ENCODE data around the gene LUM. TPM values are rescaled to one million over a fixed set of nuclear protein-coding genes. Genes with fewer than 3 reads are reported as not detected.

LUM gene
- total RNA-seq, 2 experiments from 2014 or later, result not detected

GRCh38 chr12:91077228-91077954 lies 33.9 kb downstream of the LUM start:
- Mint-ChIP-seq H3K4me1 (no peaks in the 10 kb centered on the region), H3K36me3 (no peaks in the 10 kb centered on the region), H3K27ac (no peak overlapping the region), H3K9me3 (ENCODE audit: low read depth) (no peaks in the 10 kb centered on the region), H3K4me3 (no peak overlapping the region), H3K27me3 (no peaks in the 10 kb centered on the region)
- no peak for DNase-seq
- CTCF ChIA-PET, result interaction anchor here (1.6 kb wide), 1 partner anchor 11 kb away, joined by 4 read pairs; no protein-coding TSS in a partner anchor
- ATAC-seq, result no peak

DNA sequence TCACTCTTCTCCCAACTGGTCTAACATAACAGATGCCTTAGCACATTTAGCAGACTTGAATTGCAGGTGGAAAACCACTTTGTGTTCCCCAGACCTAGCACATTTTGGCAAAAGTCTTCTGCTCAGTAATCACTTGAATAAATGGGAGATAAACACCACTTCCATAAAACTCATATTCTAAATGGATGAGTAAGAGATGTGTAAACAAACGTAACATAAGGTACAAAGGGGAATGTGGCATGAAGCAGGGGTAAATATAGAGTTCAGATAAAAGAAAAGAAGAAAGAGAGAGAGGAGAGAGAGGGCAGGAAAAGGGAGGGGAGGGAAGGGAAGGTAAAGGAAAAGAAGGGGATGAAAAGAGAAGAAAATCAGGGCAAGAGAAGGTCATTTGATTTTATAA lies 36.4 kb downstream of the LUM start:
- Mint-ChIP-seq H3K9me3 (ENCODE audit: low read depth) (no peaks in the 10 kb centered on the region), H3K27me3 (no peaks in the 10 kb centered on the region), H3K27ac (no peak overlapping the region), H3K4me3 (no peak overlapping the region), H3K36me3 (no peaks in the 10 kb centered on the region), H3K4me1 (no peaks in the 10 kb centered on the region)
- DNase-seq (no peak), ATAC-seq (no peak)
- CTCF ChIA-PET, result no interaction called here

GRCh38 chr12:91074154-91074709 lies 37.1 kb downstream of the LUM start:
- CTCF ChIA-PET, result no interaction called here

GRCh38 chr12:91073426-91073825 lies 37.9 kb downstream of the LUM start:
- Mint-ChIP-seq H3K4me3 (no peak overlapping the region), H3K27ac (no peak overlapping the region), H3K4me1 (no peaks in the 10 kb centered on the region), H3K9me3 (ENCODE audit: low read depth) (no peaks in the 10 kb centered on the region), H3K36me3 (no peaks in the 10 kb centered on the region), H3K27me3 (no peaks in the 10 kb centered on the region)
- CTCF ChIA-PET, result no interaction called here
- DNase-seq (no peak), ATAC-seq (no peak)

More at GRCh38 chr12:91074154-91074709, 37.1 kb downstream of the LUM start:
- Mint-ChIP-seq H3K9me3 (ENCODE audit: low read depth) (no peaks in the 10 kb centered on the region), H3K4me3 (no peak overlapping the region), H3K27me3 (no peaks in the 10 kb centered on the region), H3K4me1 (no peaks in the 10 kb centered on the region), H3K27ac (no peak overlapping the region), H3K36me3 (no peaks in the 10 kb centered on the region)
- ATAC-seq, result no peak
- DNase-seq, result no peak

- ATAC-seq, result no peak
- CTCF ChIA-PET, result no interaction called here
- no peak for DNase-seq
- Mint-ChIP-seq H3K27ac (no peak overlapping the region), H3K27me3 (no peaks in the 10 kb centered on the region), H3K4me3 (no peak overlapping the region), H3K36me3 (no peaks in the 10 kb centered on the region), H3K4me1 (no peaks in the 10 kb centered on the region), H3K9me3 (ENCODE audit: low read depth) (no peaks in the 10 kb centered on the region)
These were observed 38.4 kb downstream of the LUM start for GRCh38 chr12:91072931-91073330.

DNA sequence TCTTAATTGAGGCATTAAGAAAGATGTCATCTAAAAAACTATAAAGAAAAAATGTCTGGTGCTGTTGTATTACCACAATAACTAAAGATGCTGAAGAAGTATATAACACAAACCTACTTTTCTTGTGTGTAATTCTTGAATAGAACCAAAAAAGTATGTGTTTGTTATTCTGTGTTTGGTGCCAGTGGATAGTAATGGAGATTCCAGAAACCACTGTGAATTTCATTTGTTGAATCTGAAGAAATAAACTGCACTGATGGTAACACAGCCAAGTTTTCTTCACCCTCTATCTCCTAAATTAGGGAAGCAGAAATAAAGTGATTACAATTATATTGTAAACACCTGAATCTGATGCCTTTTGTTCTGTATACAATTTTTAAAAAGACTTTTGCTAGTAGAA lies 40.4 kb downstream of the LUM start:
- no peaks in the 10 kb centered on the region for H3K4me1 Mint-ChIP-seq
- H3K27ac Mint-ChIP-seq, result no peak overlapping the region
- no peaks in the 10 kb centered on the region for H3K36me3 Mint-ChIP-seq
- DNase-seq (no peak), ATAC-seq (no peak)
- H3K9me3 Mint-ChIP-seq (ENCODE audit: low read depth), result no peaks in the 10 kb centered on the region
- H3K27me3 Mint-ChIP-seq, result no peaks in the 10 kb centered on the region
- H3K4me3 Mint-ChIP-seq, result no peak overlapping the region
- CTCF ChIA-PET, result no interaction called here

- no peaks in the 10 kb centered on the region for H3K9me3 Mint-ChIP-seq (ENCODE audit: low read depth)
- no peak for DNase-seq
- no peak overlapping the region for H3K27ac Mint-ChIP-seq
- no peak for ATAC-seq
- H3K4me1 Mint-ChIP-seq, result no peaks in the 10 kb centered on the region
- H3K27me3 Mint-ChIP-seq, result no peaks in the 10 kb centered on the region
- H3K4me3 Mint-ChIP-seq, result no peak overlapping the region
- H3K36me3 Mint-ChIP-seq, result no peaks in the 10 kb centered on the region
- CTCF ChIA-PET, result no interaction called here
These were observed 45.9 kb downstream of the LUM start for GRCh38 chr12:91065396-91065795.

GRCh38 chr12:91064640-91065039 lies 46.7 kb downstream of the LUM start:
- H3K27ac Mint-ChIP-seq, result no peak overlapping the region
- H3K27me3 Mint-ChIP-seq, result no peaks in the 10 kb centered on the region
- no peak overlapping the region for H3K4me3 Mint-ChIP-seq
- H3K9me3 Mint-ChIP-seq (ENCODE audit: low read depth), result no peaks in the 10 kb centered on the region
- CTCF ChIA-PET, result interaction anchor here (1.4 kb wide), 1 partner anchor 14 kb away, joined by 3 read pairs; no protein-coding TSS in a partner anchor
- DNase-seq, result no peak
- H3K36me3 Mint-ChIP-seq, result no peaks in the 10 kb centered on the region
- H3K4me1 Mint-ChIP-seq, result no peaks in the 10 kb centered on the region
- no peak for ATAC-seq

DNA sequence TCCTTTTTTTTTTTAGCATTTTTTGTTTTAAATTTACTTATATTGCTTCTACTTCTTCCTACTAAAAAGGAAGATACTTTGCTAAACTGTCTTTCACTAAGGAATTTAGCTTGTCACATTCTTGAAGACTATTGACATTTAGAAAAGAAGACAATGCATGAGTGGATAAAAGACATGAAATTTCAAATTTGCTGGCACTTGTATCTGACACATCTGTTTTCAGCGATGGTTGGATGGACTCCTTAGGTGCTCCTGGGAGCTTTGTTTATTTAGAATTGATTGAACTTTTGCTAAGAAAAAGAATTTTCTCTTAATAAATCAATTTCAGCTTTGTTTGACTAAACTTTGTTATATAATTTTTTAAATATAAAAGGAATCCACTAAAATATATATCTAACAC lies 50.2 kb downstream of the LUM start:
- Mint-ChIP-seq H3K4me1 (no peaks in the 10 kb centered on the region), H3K27ac (no peak overlapping the region), H3K4me3 (no peak overlapping the region), H3K36me3 (no peaks in the 10 kb centered on the region), H3K27me3 (no peaks in the 10 kb centered on the region), H3K9me3 (ENCODE audit: low read depth) (no peaks in the 10 kb centered on the region)
- CTCF ChIA-PET, result no interaction called here
- ATAC-seq (no peak), DNase-seq (no peak)

GRCh38 chr12:91059211-91059610 lies 52.1 kb downstream of the LUM start:
- no peaks in the 10 kb centered on the region for H3K27me3 Mint-ChIP-seq
- DNase-seq (no peak), ATAC-seq (no peak)
- H3K9me3 Mint-ChIP-seq (ENCODE audit: low read depth), result no peaks in the 10 kb centered on the region
- no peaks in the 10 kb centered on the region for H3K4me1 Mint-ChIP-seq
- H3K27ac Mint-ChIP-seq, result no peak overlapping the region
- no peak overlapping the region for H3K4me3 Mint-ChIP-seq
- H3K36me3 Mint-ChIP-seq, result no peaks in the 10 kb centered on the region
- CTCF ChIA-PET, result no interaction called here

DNA sequence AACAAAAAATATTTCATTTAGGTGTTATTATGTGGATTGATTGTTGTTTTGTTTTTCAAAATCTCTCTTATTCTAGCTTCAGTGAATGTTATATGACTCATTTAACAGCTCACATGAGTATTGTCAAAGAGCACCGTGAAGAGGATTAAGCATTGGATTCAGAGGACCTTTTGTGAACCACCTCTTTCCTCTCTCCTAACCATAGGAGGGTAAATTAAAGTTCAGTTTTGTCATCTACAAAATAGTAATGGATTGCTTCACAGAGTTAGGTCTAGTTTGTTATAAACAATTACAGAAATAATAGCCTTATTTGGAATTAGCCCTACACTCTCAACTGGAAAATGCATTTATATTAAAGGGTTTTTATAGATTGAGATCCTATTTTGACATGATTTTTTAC lies 52.5 kb downstream of the LUM start:
- no peak overlapping the region for H3K4me3 Mint-ChIP-seq
- ATAC-seq (no peak), DNase-seq (no peak)
- no peaks in the 10 kb centered on the region for H3K4me1 Mint-ChIP-seq
- H3K27me3 Mint-ChIP-seq, result no peaks in the 10 kb centered on the region
- CTCF ChIA-PET, result no interaction called here
- no peak overlapping the region for H3K27ac Mint-ChIP-seq
- no peaks in the 10 kb centered on the region for H3K36me3 Mint-ChIP-seq
- no peaks in the 10 kb centered on the region for H3K9me3 Mint-ChIP-seq (ENCODE audit: low read depth)

DNA sequence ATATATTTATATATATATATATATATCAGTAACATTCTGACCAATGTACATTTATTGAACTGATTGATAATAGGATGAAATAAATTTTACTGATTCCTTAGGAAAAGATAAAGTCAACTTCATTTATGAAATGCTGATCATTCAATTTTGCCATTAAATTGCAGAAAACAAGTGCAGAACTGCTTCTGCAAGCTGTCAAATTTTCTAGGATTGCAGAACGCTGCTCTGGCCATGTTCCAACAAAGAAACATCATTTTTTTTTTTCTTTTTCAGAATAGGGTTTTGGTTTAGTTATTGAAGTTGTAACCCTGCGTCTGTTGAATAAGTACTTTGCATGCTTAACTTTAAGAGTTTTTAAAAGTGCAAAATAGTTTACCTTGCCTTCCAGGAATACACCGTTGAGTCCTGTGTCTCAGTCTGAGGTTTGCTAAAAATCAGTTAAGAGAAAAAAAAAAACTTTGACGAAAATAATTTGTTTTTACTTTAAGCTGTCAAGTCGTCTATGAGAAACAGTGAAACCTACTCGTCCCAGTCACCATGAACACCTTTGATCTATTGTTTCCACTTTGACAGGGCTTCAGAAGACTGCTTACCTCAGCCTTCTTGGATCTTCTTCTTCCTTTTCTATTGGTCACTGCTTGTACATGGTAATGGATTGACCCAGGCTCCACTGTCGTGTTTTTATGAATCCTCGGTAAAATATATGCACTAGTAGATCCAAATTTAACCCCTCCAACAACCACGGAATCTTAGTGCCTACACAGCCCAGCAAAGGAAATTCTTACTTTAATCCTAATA lies 53.7 kb downstream of the LUM start, which contains the start of gene KERA:
TSS of gene KERA (minus strand) at position 657 of the 798 bp plus-strand sequence. CDS start 1,743 bp downstream, outside the sequence.
- Mint-ChIP-seq H3K4me3 (no peak within 1 kb of the TSS), H3K27me3 (no peaks in the 10 kb centered on the region), H3K9me3 (ENCODE audit: low read depth) (no peaks in the 10 kb centered on the region), H3K27ac (no peak within 1 kb of the TSS), H3K4me1 (no peaks in the 10 kb centered on the region), H3K36me3 (no peaks in the 10 kb centered on the region)
- ATAC-seq, result no peak
- no peak for DNase-seq
- CTCF ChIA-PET, result no interaction called here

DNA sequence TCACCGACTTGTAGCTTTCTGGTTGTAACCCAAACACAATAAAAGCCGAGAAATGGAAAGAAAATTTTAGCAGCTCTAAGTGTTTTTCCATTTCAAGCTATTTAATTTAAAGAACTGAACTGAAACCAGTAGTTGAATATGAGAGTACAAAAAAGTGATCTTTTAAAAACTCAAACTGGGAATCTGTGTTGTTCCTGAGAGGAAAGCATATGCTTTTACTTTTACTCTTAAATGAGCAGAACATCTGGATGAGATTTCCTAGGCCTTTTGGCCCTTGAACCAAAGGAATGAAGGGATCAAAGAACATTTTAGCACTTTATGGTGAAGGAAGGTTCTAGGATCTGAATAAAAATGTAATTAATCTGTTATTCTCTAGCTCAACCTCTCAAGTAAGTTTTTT lies 54.8 kb downstream of the LUM start:
- ATAC-seq (no peak), DNase-seq (no peak)
- CTCF ChIA-PET, result no interaction called here
- Mint-ChIP-seq H3K4me1 (no peaks in the 10 kb centered on the region), H3K27me3 (no peaks in the 10 kb centered on the region), H3K9me3 (ENCODE audit: low read depth) (no peaks in the 10 kb centered on the region), H3K4me3 (no peak overlapping the region), H3K27ac (no peak overlapping the region), H3K36me3 (no peaks in the 10 kb centered on the region)

GRCh38 chr12:91055976-91056375 lies 55.3 kb downstream of the LUM start:
- Mint-ChIP-seq H3K27me3 (no peaks in the 10 kb centered on the region), H3K27ac (no peak overlapping the region), H3K4me3 (no peak overlapping the region), H3K9me3 (ENCODE audit: low read depth) (no peaks in the 10 kb centered on the region), H3K4me1 (no peaks in the 10 kb centered on the region), H3K36me3 (no peaks in the 10 kb centered on the region)
- DNase-seq (no peak), ATAC-seq (no peak)
- CTCF ChIA-PET, result no interaction called here

Data from activated CD8-positive, alpha-beta memory T cell treated with anti-CD3 and anti-CD28 coated beads, Interleukin-2, amount 10 ng/mL, durations not matched to agents 7 days and 5 days (primary cell).